Activated CD4-positive, alpha-beta T cell treated with anti-CD3 and anti-CD28 coated beads, Interleukin-10, Interleukin-2, amounts not matched to agents 100 ng/mL and 50 ng/mL, durations not matched to agents 16 hours and 8 hours (primary cell): ENCODE data around the gene CHD5.
A peak's percentile ranks its signal among the peaks of the same experiment; 100 is the strongest.
"Not testable (repeated sequence)": the region's sequence is repeated elsewhere in the genome, so short reads cannot be mapped to it uniquely, and the experiment has no call there.

Experiments
- DNase-seq: peaks from one replicate; pipeline ENCODE4 v3.0.0-alpha.2; 2020

Gene CHD5

GRCh38 chr1:6180268-6180706 is at the start of gene CHD5:
CHD5 (minus strand) TSS chr1:6180321; CDS start chr1:6180023, 298 bp downstream.
- DNase-seq: no peak

GRCh38 chr1:6225651-6226050 is 45.5 kb upstream of the CHD5 start:
- no peak for DNase-seq

- no peak for DNase-seq
Measured at GRCh38 chr1:6224718-6225117, 44.6 kb upstream of the CHD5 start.

GRCh38 chr1:6223617-6224016 is 43.5 kb upstream of the CHD5 start:
- no peak for DNase-seq

GRCh38 chr1:6222636-6223035 is 42.5 kb upstream of the CHD5 start:
- DNase-seq: no peak

GRCh38 chr1:6221210-6221784 is 41.2 kb upstream of the CHD5 start:
- no peak for DNase-seq

GRCh38 chr1:6220236-6220635 is 40.1 kb upstream of the CHD5 start:
- no peak for DNase-seq

- DNase-seq: not testable (repeated sequence)
Measured at GRCh38 chr1:6219641-6220040, 39.5 kb upstream of the CHD5 start.

GRCh38 chr1:6218375-6219164 is 38.4 kb upstream of the CHD5 start:
- DNase-seq: no peak

- DNase-seq: no peak
Measured at GRCh38 chr1:6212193-6212959, 32.3 kb upstream of the CHD5 start.

- no peak for DNase-seq
Measured at GRCh38 chr1:6211731-6212130, 31.6 kb upstream of the CHD5 start.

- no peak for DNase-seq
Measured at GRCh38 chr1:6210591-6211355, 30.7 kb upstream of the CHD5 start.

- DNase-seq: peak; percentile 46
Measured at GRCh38 chr1:6209661-6210580, 29.8 kb upstream of the CHD5 start.

GRCh38 chr1:6208723-6209660 is 28.9 kb upstream of the CHD5 start:
- peak; percentile 51 for DNase-seq

- no peak for DNase-seq
Measured at GRCh38 chr1:6207921-6208320, 27.8 kb upstream of the CHD5 start.

- DNase-seq: no peak
Measured at GRCh38 chr1:6207075-6207885, 27.2 kb upstream of the CHD5 start.

GRCh38 chr1:6206520-6206855 is 26.4 kb upstream of the CHD5 start:
- DNase-seq: no peak

GRCh38 chr1:6205849-6206519 is 25.9 kb upstream of the CHD5 start, which contains the start of gene RNF207:
RNF207 (plus strand) TSS chr1:6206119; CDS start chr1:6206536, 417 bp downstream.
- DNase-seq: peak; percentile 81

GRCh38 chr1:6202256-6202655 is 22.1 kb upstream of the CHD5 start:
- no peak for DNase-seq
